Activated CD4-positive, alpha-beta T cell treated with anti-CD3 and anti-CD28 coated beads, Interleukin-2, amount 10 ng/mL, durations not matched to agents 24 days and 14 days (primary cell): ENCODE results near the gene ARID5B. TPM values are rescaled to one million over a fixed set of nuclear protein-coding genes. Genes with fewer than 3 reads are reported as not detected.

ENCODE experiments used
- DNase-seq: peaks from one replicate; pipeline ENCODE4 v3.0.0; 2022
- H3K27ac Mint-ChIP-seq: one replicate; pipeline ENCODE4 v1.8.0; 2022; ENCODE audit warnings: mild to moderate bottlenecking, mixed read lengths
- H3K27me3 Mint-ChIP-seq: one replicate; pipeline ENCODE4 v1.8.0; 2022; ENCODE audit warnings: mixed read lengths
- H3K36me3 Mint-ChIP-seq: one replicate; pipeline ENCODE4 v1.8.0; 2022; ENCODE audit warnings: low read depth, mild to moderate bottlenecking, mixed read lengths
- H3K4me1 Mint-ChIP-seq: one replicate; pipeline ENCODE4 v1.8.0; 2021; ENCODE audit warnings: mixed read lengths
- H3K4me3 Mint-ChIP-seq: one replicate; pipeline ENCODE4 v1.8.0; 2022; ENCODE audit warnings: mild to moderate bottlenecking, moderate library complexity, mixed read lengths
- H3K9me3 Mint-ChIP-seq: one replicate; pipeline ENCODE4 v1.8.0; 2021; ENCODE audit warnings: mixed read lengths
- intact Hi-C: fragments of 100-400 bp; cut with micrococcal nuclease; formaldehyde crosslinking; loops from one replicate; pipeline ENCODE4 v1.15.1; 2023
- total RNA-seq: library from RNA; stranded (reverse); gene quantifications from 2 replicates; pipeline ENCODE4 v1.2.3, GENCODE V29; 2022

The ARID5B gene
- total RNA-seq, 1 donor from 2014 or later = 58.2 TPM

GRCh38 chr10:61904733-61905725 lies 3.5 kb downstream of the ARID5B start:
- intact Hi-C loops = loop anchor here (1.0 to 10.0 kb wide), 9 partner anchors 32 to 1162 kb away; partner anchors contain the start of gene EGR2
- peak; percentile 79 for DNase-seq
- Mint-ChIP-seq H3K9me3 (peaks cover 3% of the 10 kb centered on the region), H3K27ac (peak overlapping the region; percentile 95), H3K36me3 (peaks cover 30% of the 10 kb centered on the region), H3K27me3 (no peaks in the 10 kb centered on the region), H3K4me3 (peak overlapping the region; percentile 92), H3K4me1 (peaks cover 29% of the 10 kb centered on the region)

GRCh38 chr10:61905837-61906561 lies 4.5 kb downstream of the ARID5B start:
- Mint-ChIP-seq H3K4me3 (peak overlapping the region; percentile 51), H3K36me3 (peaks cover 38% of the 10 kb centered on the region), H3K27ac (no peak overlapping the region), H3K9me3 (peaks cover 3% of the 10 kb centered on the region), H3K27me3 (no peaks in the 10 kb centered on the region), H3K4me1 (peaks cover 35% of the 10 kb centered on the region)
- intact Hi-C loops = loop anchor here (10.0 kb wide), 2 partner anchors 519 to 829 kb away; no protein-coding TSS in a partner anchor
- DNase-seq = no peak

- no peak for DNase-seq
- H3K4me3 Mint-ChIP-seq = no peak overlapping the region
- no peak overlapping the region for H3K27ac Mint-ChIP-seq
- H3K36me3 Mint-ChIP-seq = peaks cover 40% of the 10 kb centered on the region
- peaks cover 3% of the 10 kb centered on the region for H3K9me3 Mint-ChIP-seq
- peaks cover 38% of the 10 kb centered on the region for H3K4me1 Mint-ChIP-seq
- intact Hi-C loops = loop anchor here (10.0 kb wide), 2 partner anchors 518 to 828 kb away; no protein-coding TSS in a partner anchor
- H3K27me3 Mint-ChIP-seq = no peaks in the 10 kb centered on the region
These were observed 5.0 kb downstream of the ARID5B start for GRCh38 chr10:61906562-61906901.

- peak overlapping the region; percentile 24 for H3K27ac Mint-ChIP-seq
- peaks cover 42% of the 10 kb centered on the region for H3K4me1 Mint-ChIP-seq
- peaks cover 44% of the 10 kb centered on the region for H3K36me3 Mint-ChIP-seq
- H3K9me3 Mint-ChIP-seq = peaks cover 3% of the 10 kb centered on the region
- intact Hi-C loops = loop anchor here (10.0 kb wide), 2 partner anchors 518 to 828 kb away; no protein-coding TSS in a partner anchor
- H3K4me3 Mint-ChIP-seq = no peak overlapping the region
- no peak for DNase-seq
- H3K27me3 Mint-ChIP-seq = no peaks in the 10 kb centered on the region
These were observed 5.5 kb downstream of the ARID5B start for GRCh38 chr10:61907011-61907410.

GRCh38 chr10:61907587-61907986 lies 6.1 kb downstream of the ARID5B start:
- Mint-ChIP-seq H3K4me1 (peaks cover 46% of the 10 kb centered on the region), H3K4me3 (no peak overlapping the region)

DNA sequence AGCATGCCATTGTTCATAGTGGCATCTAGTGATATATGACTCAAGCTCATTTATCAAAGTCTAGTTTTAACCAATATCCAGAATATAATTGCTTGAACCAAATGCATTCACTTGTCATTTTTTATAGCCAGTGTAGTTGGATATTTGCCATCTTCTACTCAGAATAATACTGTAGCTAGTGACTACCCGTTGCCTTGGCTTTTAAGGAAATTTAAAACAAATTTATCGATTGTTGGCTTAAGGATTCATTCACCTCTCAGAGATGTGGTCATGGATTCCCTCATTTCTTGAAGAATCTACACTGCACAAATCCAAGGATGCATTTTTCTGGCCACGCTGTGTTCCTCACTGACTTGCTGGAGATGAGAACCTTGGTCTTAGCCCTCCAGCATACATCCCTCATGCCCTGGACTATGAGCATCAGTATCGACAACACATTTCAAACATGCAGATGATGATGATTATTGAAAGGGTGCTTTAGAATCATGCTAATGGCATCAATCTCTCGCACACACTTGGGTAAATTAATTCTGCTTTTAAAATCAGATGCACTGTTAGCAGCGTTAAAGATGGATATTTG lies 8.8 kb downstream of the ARID5B start:
- H3K4me3 Mint-ChIP-seq = no peak overlapping the region
- peaks cover 63% of the 10 kb centered on the region for H3K36me3 Mint-ChIP-seq
- peaks cover 8% of the 10 kb centered on the region for H3K9me3 Mint-ChIP-seq
- no peak overlapping the region for H3K27ac Mint-ChIP-seq
- DNase-seq = no peak
- H3K27me3 Mint-ChIP-seq = no peaks in the 10 kb centered on the region
- H3K4me1 Mint-ChIP-seq = peaks cover 52% of the 10 kb centered on the region
- intact Hi-C loops = no loop called here

More at GRCh38 chr10:61907587-61907986, 6.1 kb downstream of the ARID5B start:
- peaks cover 3% of the 10 kb centered on the region for H3K9me3 Mint-ChIP-seq
- no peak for DNase-seq
- H3K27ac Mint-ChIP-seq = no peak overlapping the region
- H3K27me3 Mint-ChIP-seq = no peaks in the 10 kb centered on the region
- intact Hi-C loops = loop anchor here (10.0 kb wide), 2 partner anchors 517 to 827 kb away; no protein-coding TSS in a partner anchor
- H3K36me3 Mint-ChIP-seq = peaks cover 44% of the 10 kb centered on the region

DNA sequence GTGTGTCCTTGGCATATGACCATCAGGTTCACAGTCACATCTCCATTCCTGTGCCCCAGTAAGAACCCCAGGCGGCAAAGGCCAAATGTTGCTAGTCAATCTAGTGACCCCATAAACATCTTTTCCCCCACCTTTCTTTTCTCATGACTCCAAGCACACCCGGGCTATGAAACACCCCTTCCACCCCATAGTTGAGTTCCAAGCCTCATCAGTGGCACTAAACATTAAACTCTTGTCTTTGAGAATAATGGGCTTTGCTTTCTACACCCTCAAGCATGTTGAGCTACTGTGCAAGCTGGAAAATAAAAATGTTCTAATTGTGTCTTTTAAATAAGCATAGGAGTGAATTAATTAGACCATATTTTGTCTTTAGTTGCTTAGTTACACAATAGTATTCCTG lies 9.4 kb downstream of the ARID5B start:
- Mint-ChIP-seq H3K36me3 (peaks cover 66% of the 10 kb centered on the region), H3K27me3 (no peaks in the 10 kb centered on the region), H3K9me3 (peaks cover 12% of the 10 kb centered on the region), H3K4me3 (peak overlapping the region; percentile 16), H3K4me1 (peaks cover 50% of the 10 kb centered on the region), H3K27ac (peak overlapping the region; percentile 64)
- no peak for DNase-seq
- intact Hi-C loops = no loop called here

- Mint-ChIP-seq H3K27me3 (no peaks in the 10 kb centered on the region), H3K4me3 (no peak overlapping the region), H3K36me3 (peaks cover 70% of the 10 kb centered on the region), H3K9me3 (peaks cover 12% of the 10 kb centered on the region), H3K27ac (peak overlapping the region; percentile 30), H3K4me1 (peaks cover 50% of the 10 kb centered on the region)
- no peak for DNase-seq
- intact Hi-C loops = no loop called here
These were observed 9.9 kb downstream of the ARID5B start for GRCh38 chr10:61911425-61911824.

DNA sequence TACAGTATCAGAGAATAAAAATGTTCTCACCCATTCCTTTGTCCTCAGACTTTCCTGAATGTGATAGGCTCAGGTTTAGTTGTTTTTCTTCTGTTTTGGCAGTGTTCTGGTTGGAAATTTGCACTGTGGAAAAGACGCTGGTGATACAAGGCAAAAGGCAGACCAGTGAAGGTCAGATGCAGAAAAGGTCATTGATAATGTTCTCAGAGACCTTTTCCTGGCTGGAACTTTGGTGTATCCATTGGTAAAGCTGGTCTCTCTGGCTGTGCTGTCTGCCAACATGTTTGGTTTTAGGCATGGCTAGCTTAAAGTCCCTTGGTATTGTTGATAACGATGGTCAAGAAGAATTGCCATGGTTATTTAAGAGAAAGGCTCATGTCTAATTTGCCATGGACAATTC lies 11.5 kb downstream of the ARID5B start:
- DNase-seq = no peak
- H3K9me3 Mint-ChIP-seq = peaks cover 18% of the 10 kb centered on the region
- H3K27ac Mint-ChIP-seq = no peak overlapping the region
- peaks cover 79% of the 10 kb centered on the region for H3K36me3 Mint-ChIP-seq
- H3K4me1 Mint-ChIP-seq = peaks cover 57% of the 10 kb centered on the region
- intact Hi-C loops = no loop called here
- no peak overlapping the region for H3K4me3 Mint-ChIP-seq
- no peaks in the 10 kb centered on the region for H3K27me3 Mint-ChIP-seq

DNA sequence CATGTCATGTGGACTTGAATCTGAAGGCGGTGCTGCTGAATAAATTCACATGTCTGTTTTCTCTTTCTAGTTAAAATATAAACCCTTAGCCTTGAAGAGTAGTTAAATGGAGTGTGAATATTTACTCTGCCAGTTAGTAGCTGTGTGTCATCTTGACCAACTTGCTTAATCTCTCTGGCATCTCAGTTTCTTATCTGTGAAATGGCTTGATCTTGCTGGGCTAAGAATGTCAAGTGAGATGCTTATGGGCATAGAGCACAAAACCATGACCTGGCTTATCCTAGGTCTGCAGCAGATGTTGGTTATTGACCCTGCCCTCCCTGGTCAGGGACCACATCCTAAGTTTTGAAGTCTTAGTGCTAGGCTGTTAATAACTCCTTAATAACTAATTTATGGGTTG lies 16.6 kb downstream of the ARID5B start:
- Mint-ChIP-seq H3K4me3 (no peak overlapping the region), H3K27ac (no peak overlapping the region), H3K9me3 (peaks cover 15% of the 10 kb centered on the region), H3K36me3 (peaks cover 80% of the 10 kb centered on the region), H3K27me3 (no peaks in the 10 kb centered on the region), H3K4me1 (peaks cover 53% of the 10 kb centered on the region)
- DNase-seq = no peak
- intact Hi-C loops = no loop called here

- DNase-seq = no peak
- Mint-ChIP-seq H3K9me3 (peaks cover 15% of the 10 kb centered on the region), H3K27ac (peak overlapping the region; percentile 45), H3K4me1 (peaks cover 56% of the 10 kb centered on the region), H3K27me3 (no peaks in the 10 kb centered on the region), H3K36me3 (peaks cover 82% of the 10 kb centered on the region), H3K4me3 (no peak overlapping the region)
- intact Hi-C loops = no loop called here
These were observed 17.5 kb downstream of the ARID5B start for GRCh38 chr10:61918989-61919388.

- intact Hi-C loops = no loop called here
- no peak for DNase-seq
- H3K4me1 Mint-ChIP-seq = peaks cover 51% of the 10 kb centered on the region
These were observed 18.2 kb downstream of the ARID5B start for GRCh38 chr10:61919646-61920215.

DNA sequence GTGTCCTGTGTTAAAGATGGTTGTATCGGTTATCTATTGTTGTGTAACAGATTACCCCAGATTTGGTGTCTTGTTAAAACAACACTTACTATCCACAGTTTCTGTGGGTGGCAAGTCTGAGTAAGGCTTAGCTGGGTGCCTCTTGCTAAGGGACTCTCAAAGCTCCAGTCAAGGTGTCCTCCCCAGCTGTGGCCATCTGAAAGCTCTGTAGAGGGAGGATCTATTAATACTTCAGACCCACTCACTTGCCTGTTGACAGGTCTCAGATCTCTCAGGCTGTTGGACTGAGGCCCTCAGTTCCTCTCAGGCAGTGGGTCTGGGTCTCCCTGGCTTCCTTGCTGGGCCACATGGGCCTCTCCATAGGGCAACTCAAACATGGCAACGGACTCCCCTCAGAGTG lies 19.6 kb downstream of the ARID5B start:
- H3K9me3 Mint-ChIP-seq = peaks cover 6% of the 10 kb centered on the region
- no peaks in the 10 kb centered on the region for H3K27me3 Mint-ChIP-seq
- H3K4me1 Mint-ChIP-seq = peaks cover 50% of the 10 kb centered on the region
- no peak overlapping the region for H3K27ac Mint-ChIP-seq
- intact Hi-C loops = no loop called here
- peaks cover 83% of the 10 kb centered on the region for H3K36me3 Mint-ChIP-seq
- H3K4me3 Mint-ChIP-seq = no peak overlapping the region
- DNase-seq = no peak

More at GRCh38 chr10:61919646-61920215, 18.2 kb downstream of the ARID5B start:
- Mint-ChIP-seq H3K27ac (peak overlapping the region; percentile 14), H3K9me3 (peaks cover 15% of the 10 kb centered on the region), H3K4me3 (no peak overlapping the region), H3K36me3 (peaks cover 82% of the 10 kb centered on the region), H3K27me3 (no peaks in the 10 kb centered on the region)
